Umbilical cord (tissue), 2 donors: ENCODE measurements around the gene OPN4. TPM values are rescaled to one million over a fixed set of nuclear protein-coding genes. Genes with fewer than 3 reads are reported as not detected.

Source experiments
- DNase-seq: peaks from one replicate; pipeline ENCODE4 v3.0.0-alpha.2; 2015; ENCODE audit warnings: low spot score
- total RNA-seq: library from RNA; depleted of rRNA; stranded (reverse); fragments of >200 nt; gene quantifications from one replicate; pipeline ENCODE4 v1.2.3, GENCODE V29; 2014; ENCODE audit warnings: low replicate concordance; ENCODE audit not compliant: insufficient read depth

The OPN4 gene
- total RNA-seq, 1 donor from 2014 or later = 0.48 TPM

DNA sequence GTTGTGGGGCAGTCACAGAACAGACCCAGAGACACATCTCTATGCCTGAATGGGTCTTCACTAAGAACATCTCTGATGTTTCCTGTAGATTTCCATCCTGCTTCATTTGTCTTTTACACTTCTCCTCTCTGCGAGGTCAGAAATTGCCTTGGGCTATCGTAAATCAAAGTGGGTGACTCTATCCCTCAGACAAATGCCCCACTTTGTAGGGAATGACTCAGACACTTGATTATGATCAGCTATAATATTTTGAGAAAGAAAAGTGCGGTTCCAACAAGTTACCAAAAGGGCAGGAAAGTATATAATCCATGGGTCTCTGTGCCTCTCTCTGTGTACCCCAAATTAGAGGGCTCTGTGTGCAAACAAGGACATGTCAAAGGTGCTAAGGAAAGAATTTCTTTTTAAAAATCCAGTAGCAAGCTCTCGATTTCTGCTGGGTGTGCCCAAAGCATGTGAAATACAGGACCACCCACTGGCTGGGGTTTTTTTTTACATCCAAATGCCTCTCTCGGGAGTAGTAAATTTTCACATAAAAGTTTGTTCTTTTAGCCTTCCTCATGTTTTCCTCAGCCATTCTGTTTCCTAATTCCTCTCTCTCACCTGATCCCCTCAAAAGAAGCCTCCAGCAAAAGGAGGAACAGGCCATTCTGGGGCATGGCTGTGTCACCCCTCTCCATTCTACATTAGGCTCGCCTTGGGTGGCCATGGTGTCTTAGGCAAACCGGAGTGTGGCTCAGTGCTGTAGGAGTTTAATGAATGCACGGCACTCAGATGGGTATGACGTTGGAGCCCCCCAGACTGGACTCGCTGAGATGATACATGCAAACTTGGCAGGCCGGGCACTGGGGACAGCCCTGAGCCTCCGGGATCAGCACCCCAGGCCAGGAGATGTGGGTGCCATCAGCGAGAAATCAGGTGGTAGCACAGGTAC, 6.3 kb upstream of the OPN4 start:
- peak; percentile 55 for DNase-seq

DNA sequence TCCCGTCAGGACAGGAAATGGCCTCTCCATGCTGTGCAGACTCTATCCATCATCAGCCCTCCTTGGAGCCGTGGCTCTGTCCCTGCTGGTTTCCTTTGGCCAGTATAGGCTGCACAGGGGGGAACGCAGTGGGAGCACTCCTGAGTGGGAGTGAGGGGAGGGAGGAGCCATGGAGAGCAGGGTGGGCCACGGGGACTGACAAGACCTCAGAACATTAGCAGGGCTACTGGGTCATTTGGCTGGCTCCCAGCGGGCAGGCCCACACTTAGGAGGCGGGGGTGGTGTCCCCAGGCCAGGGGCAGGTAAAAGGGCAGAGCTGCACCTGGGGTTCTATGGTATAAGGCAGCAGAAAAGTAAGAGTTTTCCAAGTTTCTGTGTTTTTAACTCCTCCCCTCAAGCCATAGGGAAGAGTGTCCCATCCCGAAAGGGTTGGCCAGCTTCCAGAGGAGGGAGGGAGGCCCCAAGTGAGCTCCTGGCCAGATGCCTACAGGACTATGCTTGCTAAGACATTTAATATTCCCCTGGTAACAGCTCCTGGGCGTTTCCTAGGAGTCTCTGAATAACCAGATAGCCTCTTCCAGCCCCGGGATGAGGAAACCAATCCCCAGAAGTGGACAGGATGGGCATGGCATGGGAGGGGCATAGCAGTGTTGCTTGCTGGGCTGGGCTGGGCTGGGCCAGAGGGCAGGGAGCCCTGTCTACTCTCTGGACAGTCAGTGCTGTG, 5.5 kb upstream of the OPN4 start:
- DNase-seq = peak; percentile 97

DNA sequence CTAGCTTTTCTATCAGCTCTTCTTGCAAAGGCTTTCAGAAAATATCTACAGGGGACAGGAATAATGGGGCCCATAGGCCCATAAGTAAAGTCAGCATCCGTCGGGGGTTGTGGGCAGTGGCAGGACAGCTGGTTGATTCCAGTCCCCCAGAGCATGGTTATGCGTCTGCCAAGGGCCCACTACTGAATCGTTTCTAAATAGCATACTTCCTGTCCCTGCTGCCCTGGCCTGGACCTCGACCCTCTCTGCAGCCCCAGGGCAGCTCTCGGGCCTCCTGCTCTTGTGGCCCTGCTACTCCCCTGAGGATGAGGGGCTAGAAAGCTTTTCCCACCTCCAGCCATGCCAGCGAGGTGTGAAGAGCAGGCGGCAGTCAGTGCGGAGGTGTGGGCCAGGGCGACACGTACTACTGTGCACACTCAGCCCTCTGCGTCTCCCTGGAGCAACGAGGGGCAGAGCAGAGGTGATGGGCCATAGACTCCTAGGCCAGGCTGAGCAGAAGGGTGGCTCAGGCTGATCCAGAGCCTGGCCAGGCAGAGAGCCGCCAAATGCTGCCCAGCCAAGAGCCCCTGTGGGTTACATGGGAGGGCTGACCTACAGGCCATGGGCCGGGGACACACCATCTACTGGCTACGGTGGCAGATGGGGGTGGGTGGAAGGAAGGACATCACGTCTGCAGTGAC, 4.7 kb upstream of the OPN4 start:
- DNase-seq = no peak

DNA sequence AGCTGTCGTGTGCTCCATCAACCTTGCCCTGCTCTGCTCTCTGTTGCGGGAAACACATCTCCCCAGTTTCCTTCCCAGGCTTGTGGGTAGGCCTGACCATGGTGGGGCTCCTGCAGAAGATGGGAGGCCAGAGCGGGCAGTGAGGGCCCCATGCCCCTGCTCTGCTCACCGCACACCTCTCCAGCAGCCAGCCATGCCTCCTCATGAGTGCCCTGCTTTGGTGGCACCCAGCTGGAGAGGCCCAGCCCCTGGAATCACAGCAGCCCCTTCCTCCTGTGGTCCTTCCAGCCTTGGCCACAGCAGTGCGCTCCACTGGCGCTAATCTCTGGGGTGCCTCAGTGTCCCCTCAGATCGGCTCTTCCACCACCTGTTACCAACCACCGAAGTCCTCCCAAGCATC, 4.2 kb upstream of the OPN4 start:
- DNase-seq = no peak

DNA sequence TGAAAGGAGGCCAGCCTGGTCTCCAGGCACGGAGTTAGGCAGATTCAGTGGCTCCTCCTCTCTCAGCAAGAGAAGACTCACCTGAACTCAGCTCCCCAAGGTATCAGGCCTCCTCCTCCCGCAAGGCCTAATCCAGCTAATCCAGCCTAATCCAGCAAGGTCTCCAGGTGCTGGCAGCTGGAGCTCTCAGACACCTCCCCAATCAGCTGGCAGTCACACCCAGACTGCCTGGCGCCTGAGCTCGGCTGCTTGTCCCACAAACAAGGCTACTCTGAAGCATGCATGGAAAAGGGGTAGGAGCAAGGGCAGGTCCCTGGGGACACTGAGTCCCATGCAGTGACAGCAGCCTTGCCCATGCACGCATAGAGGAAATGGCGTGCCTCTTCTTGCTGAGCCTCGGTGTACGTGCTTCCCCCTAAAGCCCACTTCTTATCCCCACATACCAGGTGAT, 3.3 kb upstream of the OPN4 start:
- DNase-seq = no peak

DNA sequence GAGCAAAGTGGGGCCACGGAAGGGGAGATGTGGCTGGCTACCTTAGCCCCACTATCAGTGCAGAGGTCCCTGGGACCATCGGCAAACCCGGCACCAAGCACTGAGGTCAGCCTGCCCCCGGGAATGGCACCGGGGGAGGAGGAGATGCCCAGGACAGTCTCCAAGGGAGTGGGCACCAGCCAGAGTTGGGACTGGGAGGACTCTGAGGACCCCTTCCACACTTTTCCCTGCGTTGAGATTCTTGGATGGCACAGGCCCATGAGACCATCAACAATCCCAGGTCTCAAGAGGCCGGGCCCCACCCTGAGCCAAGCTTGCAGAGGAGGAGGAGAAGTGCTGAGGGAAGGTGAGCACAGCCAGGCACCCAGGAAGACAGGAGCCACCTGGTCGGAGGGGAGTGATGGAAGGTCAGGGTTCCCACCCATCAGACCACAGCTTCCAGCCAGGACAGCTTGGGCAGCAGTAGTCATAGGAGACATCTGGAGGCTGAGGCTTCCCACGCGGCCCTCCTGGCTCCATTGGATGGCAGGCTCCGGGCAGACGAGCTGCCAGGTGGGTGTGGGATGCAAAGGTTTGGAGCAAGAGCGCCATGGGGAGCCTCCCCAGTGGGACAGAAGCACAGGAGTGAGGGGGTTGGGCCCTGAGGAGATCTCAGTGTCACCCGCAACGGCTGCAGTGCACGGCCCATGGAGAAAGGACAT, 2.6 kb upstream of the OPN4 start:
- no peak for DNase-seq

DNA sequence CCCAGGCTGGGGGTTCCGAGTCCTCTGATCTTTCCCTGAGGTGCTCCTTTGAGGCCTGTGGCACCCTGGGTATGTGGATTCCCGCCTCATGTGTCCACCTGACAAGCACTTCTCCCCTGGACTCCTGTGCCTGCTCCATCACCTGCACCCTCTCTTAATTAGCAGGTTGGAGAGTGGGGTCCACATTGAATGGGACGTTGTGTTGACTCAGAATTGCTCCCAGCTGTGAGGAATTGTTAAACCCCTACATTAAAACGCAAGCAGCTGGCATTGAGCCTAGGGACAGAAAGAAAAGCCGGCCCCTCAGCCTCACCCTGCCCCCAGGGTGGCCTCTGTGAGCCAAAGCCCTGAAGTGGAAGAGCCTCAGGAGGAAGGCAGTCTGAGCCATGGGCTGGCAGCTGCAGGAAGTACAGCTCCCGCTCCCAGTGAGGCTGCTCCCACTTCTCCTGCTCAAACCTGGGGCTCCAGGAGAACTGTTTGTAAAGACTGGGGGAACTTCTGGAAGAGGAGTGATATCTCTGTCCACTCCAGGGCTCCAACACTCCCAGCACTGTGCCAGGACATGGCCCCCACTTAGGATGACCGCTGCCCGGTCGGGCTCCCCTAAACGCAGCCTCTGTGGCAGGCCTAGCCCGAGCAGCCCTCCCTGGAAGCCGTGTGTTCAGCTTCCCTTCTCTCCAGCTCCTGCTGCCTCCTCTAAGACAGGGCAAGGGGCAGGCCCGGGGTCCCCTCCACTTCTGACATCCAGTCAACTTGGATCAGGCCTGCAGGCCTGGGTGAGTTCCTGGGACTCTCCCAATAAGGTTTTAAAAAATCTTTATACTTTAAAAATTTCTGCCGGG, 1.8 kb upstream of the OPN4 start:
- DNase-seq = peak; percentile 54

DNA sequence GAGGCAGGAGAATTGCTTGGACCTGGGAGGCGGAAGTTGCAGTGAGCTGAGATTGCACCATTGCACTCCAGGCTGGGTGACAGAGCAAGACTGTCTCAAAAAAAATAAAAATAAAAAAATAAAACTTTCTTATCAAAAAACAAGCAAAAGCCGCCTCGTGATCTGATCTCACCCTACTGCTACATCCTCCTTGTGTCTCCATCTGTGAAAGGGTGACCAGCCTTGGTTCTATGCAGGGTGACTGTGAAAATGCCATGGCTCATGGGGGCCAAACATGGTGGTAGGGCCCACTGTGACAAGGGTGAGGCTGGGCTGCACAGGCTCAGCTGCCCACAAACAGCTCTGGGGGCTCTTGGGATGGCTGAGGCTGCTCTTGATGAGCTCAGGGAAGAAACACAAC, 968 bp upstream of the OPN4 start:
- DNase-seq = no peak

DNA sequence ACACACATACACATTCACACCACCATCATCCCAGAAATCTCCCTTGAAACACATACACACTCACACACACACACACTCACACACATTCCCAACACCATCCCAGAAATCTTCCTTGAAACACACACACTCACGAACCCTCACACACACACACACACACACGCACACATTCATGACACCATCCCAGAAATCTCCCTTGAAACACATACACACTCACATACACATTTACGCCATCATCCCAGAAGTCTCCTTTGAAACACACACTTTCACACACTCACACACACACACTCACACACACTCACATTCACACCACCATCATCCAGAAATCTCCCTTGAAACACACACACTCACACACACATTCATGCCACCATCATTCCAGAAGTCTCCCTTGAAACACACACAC, 360 bp upstream of the OPN4 start:
- no peak for DNase-seq

DNA sequence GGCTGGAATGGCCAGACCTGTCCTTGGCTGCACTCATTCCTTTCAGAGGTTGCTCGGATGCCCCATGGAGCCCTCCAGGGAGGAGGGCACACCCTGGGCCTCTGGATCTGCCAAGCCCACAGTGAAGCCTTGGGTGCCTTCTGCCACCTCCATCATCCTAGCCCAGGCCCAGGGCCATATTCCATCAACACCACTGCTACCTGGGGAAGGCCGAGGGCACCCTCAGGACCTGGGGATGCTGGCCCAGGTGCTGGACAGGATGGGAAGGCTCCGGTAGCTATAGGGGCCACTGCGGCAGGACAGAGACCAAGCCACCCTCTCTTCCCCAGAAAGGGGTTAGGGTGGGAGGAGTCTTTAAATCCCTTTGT, 810 bp downstream of the OPN4 start:
- no peak for DNase-seq

DNA sequence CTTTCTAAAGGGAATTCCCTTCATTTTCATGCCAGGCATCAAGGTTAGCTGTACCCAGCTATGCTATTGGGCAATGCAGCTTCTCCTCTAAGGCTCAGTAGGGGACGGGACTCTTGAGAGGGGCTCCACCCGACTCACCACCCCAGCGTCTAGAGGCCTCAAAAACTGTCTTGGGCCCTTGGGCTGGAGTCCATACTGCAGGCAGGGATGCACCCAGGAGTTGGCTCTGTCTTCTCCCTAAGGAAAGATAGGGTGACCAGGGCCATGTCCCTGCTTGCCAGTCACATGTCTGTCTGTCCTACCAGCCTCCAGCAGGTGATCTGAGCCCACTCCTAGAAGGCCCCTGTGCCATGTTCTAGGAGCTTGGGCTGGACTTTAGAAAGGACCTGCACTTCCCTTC, 1.2 kb downstream of the OPN4 start:
- DNase-seq = no peak

DNA sequence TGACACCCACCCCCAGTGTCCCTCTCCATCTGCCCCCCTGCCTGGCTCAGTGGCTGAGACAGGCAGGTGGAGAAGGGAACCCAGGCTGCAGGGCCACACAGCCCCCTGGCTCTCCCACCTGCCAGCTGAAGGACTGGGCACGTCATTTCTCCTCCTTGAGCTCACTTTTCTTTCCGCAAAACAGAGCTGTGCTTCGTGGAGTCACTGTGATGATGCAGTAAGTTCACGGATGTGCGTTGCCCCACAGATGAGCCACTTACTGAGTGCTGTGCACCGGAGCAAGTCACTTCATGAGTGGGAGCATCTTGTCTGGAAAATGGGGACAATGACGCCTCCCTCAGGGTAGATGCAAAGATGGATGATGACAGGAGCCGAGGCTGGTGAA, 2.7 kb downstream of the OPN4 start:
- DNase-seq = no peak

DNA sequence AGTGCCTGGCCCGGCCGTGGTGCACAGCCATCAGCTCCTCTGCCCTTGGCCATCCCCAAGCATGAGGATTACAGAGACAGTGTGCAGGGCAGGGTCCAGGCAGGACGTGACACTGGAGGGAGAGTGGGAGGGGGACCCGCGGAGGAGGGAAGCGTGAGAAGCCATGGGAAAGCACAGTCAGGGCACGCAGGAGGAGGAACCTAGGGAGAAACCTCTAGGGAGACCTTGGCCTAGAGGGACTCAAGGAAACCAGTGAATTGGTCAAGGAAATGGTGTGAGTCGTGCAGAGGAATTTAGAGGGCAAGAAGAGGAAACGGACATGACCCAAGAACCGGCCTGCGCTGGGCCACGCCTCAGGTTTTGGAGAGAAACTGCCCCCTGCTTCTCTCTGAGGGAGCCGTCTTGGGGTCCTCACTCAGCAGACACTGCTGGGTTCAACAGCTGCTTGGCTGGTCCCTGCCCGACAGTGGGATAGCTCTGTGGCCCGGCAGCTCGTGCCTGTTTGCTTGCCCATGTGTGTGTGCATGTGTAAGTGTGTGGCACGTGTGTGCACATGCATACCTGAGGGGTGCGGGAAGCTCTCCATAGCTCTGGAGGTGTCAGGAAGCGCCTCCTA, 3.2 kb downstream of the OPN4 start:
- no peak for DNase-seq

DNA sequence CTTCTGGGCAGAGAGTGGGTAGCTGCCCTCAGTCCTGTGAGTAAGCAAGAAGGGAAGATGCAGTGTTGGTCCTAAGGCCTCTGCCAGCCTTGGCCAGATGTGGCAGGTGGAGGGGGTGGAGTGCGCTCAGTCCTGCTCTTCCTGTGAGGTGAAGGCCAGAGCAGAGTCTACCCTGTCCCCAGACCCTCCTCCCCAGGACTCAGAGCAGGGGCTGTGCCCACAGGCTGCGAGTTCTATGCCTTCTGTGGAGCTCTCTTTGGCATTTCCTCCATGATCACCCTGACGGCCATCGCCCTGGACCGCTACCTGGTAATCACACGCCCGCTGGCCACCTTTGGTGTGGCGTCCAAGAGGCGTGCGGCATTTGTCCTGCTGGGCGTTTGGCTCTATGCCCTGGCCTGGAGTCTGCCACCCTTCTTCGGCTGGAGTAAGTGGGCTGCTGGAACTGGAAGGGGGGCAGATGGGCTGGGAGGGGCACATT, 4.0 kb downstream of the OPN4 start:
- DNase-seq = no peak

DNA sequence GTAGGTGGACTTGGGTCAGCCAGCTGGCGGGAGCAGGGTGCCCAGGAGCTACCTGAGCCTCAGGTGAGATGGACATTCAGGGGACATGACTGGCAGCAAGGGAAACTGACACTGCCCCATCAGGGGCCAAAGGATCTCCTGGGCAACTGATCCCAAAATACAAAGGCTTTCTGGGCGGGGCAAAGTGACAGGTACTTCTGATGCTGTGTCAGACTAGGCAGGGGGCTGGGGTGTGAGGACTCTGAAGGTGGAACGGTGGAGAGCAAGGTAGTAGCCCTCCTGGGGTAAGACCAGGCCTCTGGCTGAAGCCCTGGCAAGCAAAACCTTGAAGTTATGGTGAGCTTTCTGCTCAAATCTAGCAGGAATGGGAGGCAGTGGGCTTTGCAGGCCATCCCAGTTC, 4.4 kb downstream of the OPN4 start:
- DNase-seq = no peak

DNA sequence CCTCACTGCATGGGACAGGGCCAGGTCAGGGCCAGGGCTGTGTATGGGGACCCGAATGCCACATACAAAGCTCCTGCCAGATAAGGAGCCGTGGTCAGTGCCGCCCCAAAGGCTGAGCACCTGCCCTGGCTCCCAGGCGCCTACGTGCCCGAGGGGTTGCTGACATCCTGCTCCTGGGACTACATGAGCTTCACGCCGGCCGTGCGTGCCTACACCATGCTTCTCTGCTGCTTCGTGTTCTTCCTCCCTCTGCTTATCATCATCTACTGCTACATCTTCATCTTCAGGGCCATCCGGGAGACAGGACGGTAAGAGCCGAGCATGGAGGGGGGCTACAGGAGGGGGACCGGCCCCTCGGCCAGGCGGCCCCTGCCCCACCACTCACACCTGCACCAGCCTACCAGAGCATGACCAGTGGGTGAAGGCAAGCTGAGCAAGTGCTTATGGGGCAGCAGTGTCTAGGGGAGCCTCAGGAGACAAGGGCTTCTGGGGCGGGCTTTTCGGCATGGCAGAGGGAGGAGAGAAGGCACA, 4.9 kb downstream of the OPN4 start:
- no peak for DNase-seq

DNA sequence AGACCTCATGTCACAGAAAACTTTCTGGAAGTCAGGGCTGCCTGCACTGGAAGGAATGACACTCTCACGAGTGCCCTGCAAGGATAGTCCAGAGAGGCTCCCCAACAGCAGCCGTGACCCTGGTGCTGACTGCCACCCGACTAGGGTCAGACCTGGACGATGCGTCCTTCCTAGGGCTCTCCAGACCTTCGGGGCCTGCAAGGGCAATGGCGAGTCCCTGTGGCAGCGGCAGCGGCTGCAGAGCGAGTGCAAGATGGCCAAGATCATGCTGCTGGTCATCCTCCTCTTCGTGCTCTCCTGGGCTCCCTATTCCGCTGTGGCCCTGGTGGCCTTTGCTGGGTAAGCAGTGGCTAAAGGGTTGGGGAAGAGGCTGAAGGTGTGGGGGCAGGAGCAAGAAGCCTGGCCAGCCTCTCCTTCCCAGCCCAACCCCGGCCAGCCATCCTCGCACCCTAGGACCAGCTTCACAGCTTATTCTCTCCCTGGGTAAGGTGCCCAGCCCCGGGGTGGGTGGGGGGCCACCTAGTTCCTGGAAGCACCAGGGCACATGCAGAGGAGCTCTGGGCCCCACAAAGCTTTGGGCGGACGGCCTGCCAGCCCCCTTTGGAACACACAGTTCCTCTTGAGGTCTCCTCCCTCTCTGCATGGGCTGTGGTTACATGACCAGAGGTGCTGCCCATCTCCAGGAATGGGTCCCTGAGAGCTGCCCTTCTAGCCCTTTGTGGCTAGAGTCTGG, 5.5 kb downstream of the OPN4 start:
- no peak for DNase-seq

DNA sequence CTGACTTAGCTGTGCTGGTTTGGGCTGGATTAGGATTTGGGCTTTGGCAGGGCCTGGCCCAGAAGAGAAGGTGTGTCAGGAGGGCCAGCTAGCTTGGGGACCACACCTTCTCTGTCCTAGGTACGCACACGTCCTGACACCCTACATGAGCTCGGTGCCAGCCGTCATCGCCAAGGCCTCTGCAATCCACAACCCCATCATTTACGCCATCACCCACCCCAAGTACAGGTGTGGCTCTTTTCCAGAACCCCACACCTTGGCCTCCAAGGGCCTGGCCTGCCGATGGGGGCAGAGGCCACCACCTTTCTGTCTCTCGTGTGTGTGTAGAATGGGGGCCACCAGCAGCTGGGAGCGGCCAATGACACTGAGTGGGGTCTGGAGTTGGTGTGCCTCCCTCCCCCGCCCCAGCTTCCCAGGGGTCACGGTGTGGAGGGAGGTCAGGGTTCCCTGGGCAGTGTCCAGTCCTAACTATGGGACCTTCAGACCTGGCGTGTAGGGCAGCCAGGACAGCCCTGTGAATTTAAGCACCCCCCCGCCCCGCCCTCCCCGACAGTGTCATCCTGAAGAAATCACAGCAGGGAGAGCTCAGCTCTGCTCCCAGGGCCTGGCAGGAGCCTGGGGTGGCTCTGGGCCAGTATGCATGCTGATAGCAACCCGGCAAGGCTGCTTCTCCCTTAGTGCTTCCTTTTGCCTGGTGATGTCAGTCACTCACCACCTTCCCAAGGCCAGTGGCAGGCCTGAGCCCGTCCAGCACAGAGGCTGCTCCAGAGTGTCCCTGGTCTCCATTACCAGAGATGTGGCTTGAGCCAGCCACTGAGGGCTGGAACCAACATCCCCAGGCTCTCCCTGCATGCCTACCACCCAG, 7.0 kb downstream of the OPN4 start:
- DNase-seq = peak; percentile 75
